ENCODE data around the gene ATP6V0A1.

DNA sequence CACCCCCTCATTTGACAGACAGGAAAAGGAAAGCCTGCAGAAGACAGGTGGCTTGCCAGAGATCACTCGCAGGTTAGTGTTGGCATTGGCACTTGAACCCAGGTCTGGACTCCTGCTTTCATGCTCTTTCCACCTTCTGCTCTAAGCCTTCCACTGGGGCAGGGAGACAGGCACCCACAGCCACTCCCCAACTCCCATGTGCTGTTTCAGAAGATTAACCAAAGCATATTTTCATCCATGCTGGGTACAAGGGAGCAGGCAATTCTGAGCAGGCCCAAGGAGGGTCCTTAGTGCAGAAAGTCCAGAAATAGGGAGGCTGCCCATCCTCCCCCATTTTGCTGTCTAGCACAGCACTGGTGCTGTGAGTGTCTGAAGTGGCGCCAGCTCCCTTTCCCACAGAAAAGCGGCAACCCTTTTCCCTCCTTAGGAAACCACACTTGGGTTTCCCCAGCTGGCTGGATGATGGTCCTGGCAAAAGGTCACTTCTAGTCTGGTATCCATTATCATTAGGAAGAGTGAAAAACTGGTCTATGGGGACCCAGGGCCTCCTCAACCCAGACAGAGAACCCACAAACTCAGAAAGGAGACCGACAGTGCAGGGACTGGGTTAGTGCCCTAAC is 33.6 kb upstream of the ATP6V0A1 start:
- no peak for TF ChIP-seq MXI1 (conservative IDR thresholded peaks at IDR 0.05; ENCODE audit: poor library complexity, severe bottlenecking)
- no peak for TF ChIP-seq CTCF (IDR thresholded peaks at IDR 0.05; ENCODE audit: poor library complexity, severe bottlenecking)
- TF ChIP-seq REST (IDR thresholded peaks at IDR 0.05; ENCODE audit: borderline replicate concordance) = no peak
- TF ChIP-seq TAF1 (IDR thresholded peaks at IDR 0.05; ENCODE audit: low read depth) = no peak
- TF ChIP-seq RAD21 (conservative IDR thresholded peaks at IDR 0.05) = no peak
- no peak for TF ChIP-seq EZH2 (IDR thresholded peaks at IDR 0.05; ENCODE audit: borderline replicate concordance, insufficient read depth, low read length, poor library complexity, severe bottlenecking)
- TF ChIP-seq POLR2AphosphoS5 (IDR thresholded peaks at IDR 0.05) = no peak
- no peak for TF ChIP-seq EP300 (conservative IDR thresholded peaks at IDR 0.05; ENCODE audit: poor library complexity, severe bottlenecking)

Data from neural cell (in vitro differentiated cells).